H1 (cell line): ENCODE results near the gene SLC39A10. TPM values are rescaled to one million over a fixed set of nuclear protein-coding genes. Genes with fewer than 3 reads are reported as not detected.

ENCODE experiments used
- CTCF ChIA-PET: fragments of 300-600 bp; sonication (Branson Sonifier 250); formaldehyde crosslinking; loops from one replicate; lab custom pipeline; 2021; ENCODE audit not compliant: partially characterized antibody; lab: Charles Lee
- POLR2A ChIA-PET: fragments of 300-600 bp; sonication (Branson Sonifier 250); formaldehyde crosslinking; loops from one replicate; lab custom pipeline; 2021; ENCODE audit warnings: inconsistent platforms; ENCODE audit not compliant: partially characterized antibody; lab: Charles Lee
- DNase-seq, 2 experiments: peaks; one replicate each; pipeline versions ENCODE4 v3.0.0 to v3.0.0-alpha.2; 2010 to 2022; ENCODE audit warnings: low spot score in 2 of 2, low read depth in 1 of 2, mixed read lengths in 1 of 2
- FAIRE-seq: peaks from 2 replicates; lab custom pipeline; 2011; peaks lifted over from hg19 to GRCh38; lab: Jason Lieb, UNC
- H2AFZ ChIP-seq: 2 replicates; pipeline ENCODE4 v1.8.1; 2012; ENCODE audit warnings: low read length, inconsistent platforms
- H2AK5ac ChIP-seq: 2 replicates; pipeline ENCODE4 v1.6.1; 2013; ENCODE audit warnings: low read depth, low read length
- H2BK120ac ChIP-seq: replicated peaks from 2 replicates; pipeline ENCODE3; 2013; ENCODE audit warnings: low read depth, low read length, inconsistent platforms
- H2BK12ac ChIP-seq: 2 replicates; pipeline ENCODE4 v1.6.1; 2013; ENCODE audit warnings: low read depth, low read length
- H2BK15ac ChIP-seq: 2 replicates; pipeline ENCODE4 v1.6.1; 2013; ENCODE audit warnings: low read length
- H2BK20ac ChIP-seq: 2 replicates; pipeline ENCODE4 v1.6.1; 2013; ENCODE audit warnings: low read length
- H2BK5ac ChIP-seq: 2 replicates; pipeline ENCODE4 v1.6.1; 2013; ENCODE audit warnings: low read depth, low read length
- H3K14ac ChIP-seq: 2 replicates; pipeline ENCODE4 v1.6.1; 2013; ENCODE audit warnings: inconsistent platforms; ENCODE audit not compliant: insufficient read length
- H3K18ac ChIP-seq: 2 replicates; pipeline ENCODE4 v1.6.1; 2013; ENCODE audit warnings: low read length; ENCODE audit errors: extremely low read depth
- H3K23ac ChIP-seq: 2 replicates; pipeline ENCODE4 v1.6.1; 2013; ENCODE audit warnings: inconsistent platforms; ENCODE audit not compliant: insufficient read length
- H3K23me2 ChIP-seq: 2 replicates; pipeline ENCODE4 v1.6.1; 2013; ENCODE audit warnings: low read depth, low read length
- H3K27ac ChIP-seq: 2 replicates; pipeline ENCODE4 v1.6.1; 2011; ENCODE audit warnings: low read depth, low read length, inconsistent platforms
- H3K27me3 ChIP-seq, 4 experiments: replicated peaks in 1 of 4; 1 replicate in 1 of 4; 2 replicates in 3 of 4; pipeline versions ENCODE4 v1.6.1 to v1.8.1; 2011 to 2013; ENCODE audit warnings: low read length in 3 of 4, mild to moderate bottlenecking in 3 of 4, inconsistent platforms in 2 of 4, mixed read lengths in 2 of 4, moderate library complexity in 1 of 4; ENCODE audit not compliant: control insufficient read depth in 3 of 4, insufficient read depth in 3 of 4; ENCODE audit errors: extremely low read depth in 1 of 4
- H3K36me3 ChIP-seq, 4 experiments: 2 replicates each; pipeline versions ENCODE4 v1.6.1 to v1.8.1; 2011 to 2013; ENCODE audit warnings: mild to moderate bottlenecking in 4 of 4, low read length in 3 of 4, moderate library complexity in 2 of 4, control low read depth in 1 of 4, inconsistent platforms in 1 of 4; ENCODE audit not compliant: insufficient read depth in 4 of 4, control insufficient read depth in 2 of 4
- H3K4ac ChIP-seq: replicated peaks from 2 replicates; pipeline ENCODE3; 2013; ENCODE audit warnings: low read length, low read depth, mixed read lengths, inconsistent platforms; ENCODE audit not compliant: insufficient read length
- H3K4me1 ChIP-seq, 4 experiments: replicated peaks in 1 of 4; 1 replicate in 1 of 4; 2 replicates in 3 of 4; pipeline versions ENCODE4 v1.6.1 to v1.8.1; 2011 to 2013; ENCODE audit warnings: low read length in 3 of 4, inconsistent platforms in 2 of 4, mixed read lengths in 1 of 4; ENCODE audit not compliant: insufficient read depth in 4 of 4, control insufficient read depth in 3 of 4
- H3K4me2 ChIP-seq, 2 experiments: 2 replicates each; pipeline versions ENCODE4 v1.6.1 to v1.8.1; 2011 to 2013; ENCODE audit warnings: low read depth in 2 of 2, low read length in 2 of 2, control low read depth in 1 of 2, inconsistent platforms in 1 of 2, mild to moderate bottlenecking in 1 of 2; ENCODE audit not compliant: insufficient read depth in 1 of 2
- H3K4me3 ChIP-seq, 4 experiments: fragments of 200-600, 300-600 bp in 1 of 4; sonication (generic), shearing (Covaris generic), sonication (Bioruptor Twin) in 1 of 4; 2 replicates each; pipeline versions ENCODE4 v1.5.1 to v1.8.1; 2011 to 2016; ENCODE audit warnings: low read length in 4 of 4, low read depth in 3 of 4, control low read depth in 2 of 4, inconsistent platforms in 2 of 4, mild to moderate bottlenecking in 2 of 4, mixed read lengths in 1 of 4, moderate library complexity in 1 of 4; ENCODE audit not compliant: insufficient read depth in 2 of 4; ENCODE audit errors: extremely low read depth in 1 of 4
- H3K56ac ChIP-seq: replicated peaks from 2 replicates; pipeline ENCODE3; 2013; ENCODE audit warnings: low read depth, mild to moderate bottlenecking, mixed read lengths, low read length, inconsistent platforms; ENCODE audit not compliant: insufficient read length
- H3K79me1 ChIP-seq: 2 replicates; pipeline ENCODE4 v1.6.1; 2013; ENCODE audit warnings: low read depth, low read length, control low read depth
- H3K79me2 ChIP-seq, 2 experiments: 2 replicates each; pipeline versions ENCODE4 v1.6.1 to v1.8.1; 2012 to 2013; ENCODE audit warnings: low read length in 2 of 2, mild to moderate bottlenecking in 2 of 2, inconsistent platforms in 1 of 2; ENCODE audit not compliant: insufficient read depth in 2 of 2, control insufficient read depth in 1 of 2
- H3K9ac ChIP-seq, 4 experiments: replicated peaks in 1 of 4; 1 replicate in 1 of 4; 2 replicates in 3 of 4; pipeline versions ENCODE4 v1.6.1 to v1.8.1; 2011 to 2013; ENCODE audit warnings: low read depth in 3 of 4, low read length in 3 of 4, control low read depth in 2 of 4, mild to moderate bottlenecking in 2 of 4, moderate library complexity in 2 of 4, inconsistent platforms in 1 of 4; ENCODE audit errors: extremely low read depth in 1 of 4
- H3K9me3 ChIP-seq, 2 experiments: 2 replicates each; pipeline versions ENCODE4 v1.6.1 to v1.8.1; 2012 to 2013; ENCODE audit warnings: mild to moderate bottlenecking in 2 of 2, moderate library complexity in 2 of 2, control low read depth in 1 of 2, inconsistent platforms in 1 of 2, low read depth in 1 of 2, low read length in 1 of 2, mixed read lengths in 1 of 2; ENCODE audit not compliant: insufficient read depth in 2 of 2
- H4K20me1 ChIP-seq, 2 experiments: replicated peaks in 1 of 2; 2 replicates each; pipeline versions ENCODE3 to v1.8.1; 2011 to 2013; ENCODE audit warnings: inconsistent platforms in 2 of 2, low read length in 2 of 2, mild to moderate bottlenecking in 1 of 2; ENCODE audit not compliant: insufficient read depth in 2 of 2, control insufficient read depth in 1 of 2
- H4K5ac ChIP-seq: 2 replicates; pipeline ENCODE4 v1.6.1; 2013; ENCODE audit warnings: low read length, low read depth, mixed read lengths, inconsistent platforms; ENCODE audit not compliant: insufficient read length
- H4K8ac ChIP-seq: 2 replicates; pipeline ENCODE4 v1.8.0; 2013; ENCODE audit warnings: mild to moderate bottlenecking, moderate library complexity, low read length, inconsistent platforms; ENCODE audit not compliant: insufficient read depth; ENCODE audit errors: extremely low read depth
- H4K91ac ChIP-seq: replicated peaks from 2 replicates; pipeline ENCODE3; 2013; ENCODE audit warnings: low read length, mixed read lengths, inconsistent platforms; ENCODE audit not compliant: insufficient read length
- BACH1 ChIP-seq: IDR thresholded peaks from 2 replicates; pipeline ENCODE4 v1.6.1; 2012; ENCODE audit warnings: low read length, improper control_type of control experiment
- CHD2 ChIP-seq: IDR thresholded peaks from 2 replicates; pipeline ENCODE4 v1.6.1; 2012; ENCODE audit warnings: low read length, improper control_type of control experiment
- CTBP2 ChIP-seq: IDR thresholded peaks from 2 replicates; pipeline ENCODE4 v1.7.0; 2011; ENCODE audit warnings: borderline replicate concordance, mild to moderate bottlenecking, moderate library complexity, mixed read lengths, low read length; ENCODE audit not compliant: insufficient read depth, insufficient read length
- EGR1 ChIP-seq: IDR thresholded peaks from 2 replicates; pipeline ENCODE4 v1.6.1; 2011; ENCODE audit warnings: low read depth, low read length, borderline replicate concordance
- FOSL1 ChIP-seq: IDR thresholded peaks from 2 replicates; pipeline ENCODE4 v1.6.1; 2011; ENCODE audit warnings: mild to moderate bottlenecking, low read depth, low read length, moderate library complexity; ENCODE audit not compliant: insufficient read depth
- HDAC6 ChIP-seq: IDR thresholded peaks from one replicate; pipeline ENCODE4 v1.7.1; 2012; ENCODE audit warnings: low read depth, mild to moderate bottlenecking, inconsistent platforms, low read length, moderate library complexity
- PHF8 ChIP-seq: fragments of 200-600 bp; sonication (generic); conservative IDR thresholded peaks from 2 replicates; pipeline ENCODE4 v1.7.1; 2012; ENCODE audit warnings: low read depth, mild to moderate bottlenecking, inconsistent platforms, low read length, moderate library complexity
- RAD21 ChIP-seq, 2 experiments: IDR thresholded peaks in 1 of 2; conservative IDR thresholded peaks in 1 of 2; 2 replicates each; pipeline ENCODE4 v1.6.1; 2011; ENCODE audit warnings: low read depth in 2 of 2, low read length in 2 of 2, improper control_type of control experiment in 1 of 2, inconsistent platforms in 1 of 2, mild to moderate bottlenecking in 1 of 2, moderate library complexity in 1 of 2
- SAP30 ChIP-seq: fragments of 300-600 bp; sonication (generic); IDR thresholded peaks from 2 replicates; pipeline ENCODE4 v1.7.1; 2012; ENCODE audit warnings: low read length, moderate library complexity, mild to moderate bottlenecking, inconsistent platforms; ENCODE audit not compliant: insufficient read depth, insufficient replicate concordance
- SRF ChIP-seq: IDR thresholded peaks from 2 replicates; pipeline ENCODE4 v1.6.1; 2011; ENCODE audit warnings: mild to moderate bottlenecking, low read depth, low read length, moderate library complexity
- ZNF274 ChIP-seq: IDR thresholded peaks from 2 replicates; pipeline ENCODE4 v1.7.0; 2012; ENCODE audit warnings: low read length, borderline replicate concordance; ENCODE audit errors: extremely low read depth
- WGBS, 2 experiments: shearing (Covaris generic) in 1 of 2; methylation state at CpG; one replicate each; pipeline versions ENCODE4 v1.1.6 to v1.1.7; 2013 to 2015; ENCODE audit warnings: low lambda C conversion rate in 2 of 2, mixed read lengths in 2 of 2, inconsistent platforms in 1 of 2, low coverage in 1 of 2, missing lambda C conversion rate in 1 of 2; ENCODE audit not compliant: insufficient replicate concordance in 2 of 2, insufficient coverage in 1 of 2, insufficient read length in 1 of 2; ENCODE audit errors: extremely low coverage in 1 of 2, missing lambda C conversion rate in 1 of 2; 5-methylcytosine and 5-hydroxymethylcytosine counted together
- polyA plus RNA-seq, 7 experiments: library from polyadenylated mRNA; depleted of rRNA in 3 of 7; stranded (reverse) in 5 of 7; unstranded in 2 of 7; fragments of >200 nt in 5 of 7; fragments of 200-250 nt in 2 of 7; gene quantifications; 1 replicate in 5 of 7; 2 replicates in 1 of 7; 4 replicates in 1 of 7; pipeline versions ENCODE4 v1.2.1 to v1.2.3, GENCODE V29; 2011 to 2013; ENCODE audit warnings: missing spikeins in 2 of 7, mixed read lengths in 2 of 7
- total RNA-seq: library from RNA; stranded (reverse); fragmentation: NEBNext Ultra II Directional; extraction: Animal tissue kit (Norgen Biotek cat#: 25700); gene quantifications from 2 replicates; pipeline ENCODE4 v1.2.1, GENCODE V29; 2021
- TF ChIP-seq, protein P1 (sequence below): IDR thresholded peaks from 2 replicates; pipeline ENCODE4 v1.6.1; 2012; ENCODE audit warnings: inconsistent platforms

The SLC39A10 gene
- total and polyA plus RNA-seq, 2 of the 8 experiments (the other 6 are each of a cell fraction or from before 2014, with no cell fraction given): 68.1 to 234 TPM

DNA sequence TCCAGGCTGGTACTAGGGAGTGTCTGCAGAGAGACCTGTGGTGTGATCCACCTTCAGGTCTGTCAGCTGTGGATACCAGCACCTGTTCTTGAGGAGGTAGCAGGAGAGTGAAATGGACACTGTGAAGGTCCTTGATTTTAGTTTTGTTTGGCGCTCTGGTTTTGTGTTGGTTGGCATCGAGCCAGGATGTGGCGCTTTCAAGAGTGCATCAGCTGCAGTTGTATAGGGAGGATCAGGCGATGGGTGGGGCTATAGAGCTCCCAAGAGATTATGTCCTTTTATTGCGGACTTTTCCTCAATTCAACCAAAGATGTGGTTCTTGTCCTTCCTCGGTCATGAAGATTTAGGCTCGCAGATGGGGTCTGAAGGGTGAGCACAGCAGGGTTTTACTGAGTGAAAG is 37.5 kb downstream of the SLC39A10 start:
- H3K4me3 ChIP-seq: no peak overlapping the region
- H2BK15ac ChIP-seq: 0 out of 2 replicates have a peak overlapping the region, but pooled peaks have one; percentile 77
- DNase-seq (no peak), FAIRE-seq (no peak)
- peaks cover 3% of the 10 kb centered on the region; the same call in 1 of the 2 replicates for H3K79me1 ChIP-seq
- no peak overlapping the region for H3K4ac ChIP-seq
- H2BK20ac ChIP-seq: peak overlapping the region; percentile 48; the same call in 1 of the 2 replicates
- H3K9me3 ChIP-seq: no peaks in the 10 kb centered on the region
- ChIA-PET POLR2A (interaction anchor here (1.0 to 1.3 kb wide), 2 partner anchors 38 to 79 kb away, joined by 3 to 4 read pairs; partner anchors contain the start of gene SLC39A10), CTCF (interaction anchor here (0.7 to 2.1 kb wide), 3 partner anchors 13 to 280 kb away, joined by 3 to 8 read pairs (median 4); no protein-coding TSS in a partner anchor)
- peaks cover 1 to 6% (median 4%) of the 10 kb centered on the region in 4 experiments for H3K4me1 ChIP-seq
- H4K5ac ChIP-seq: no peak overlapping the region
- H2BK12ac ChIP-seq: peak overlapping the region; percentile 71; the same call in 1 of the 2 replicates
- H2BK5ac ChIP-seq: peak overlapping the region; percentile 62; the same call in 1 of the 2 replicates
- 91% methylated on average over 7 of the region's 7 CpGs; no CpG with 5 or more reads in 1 of the 2 experiments for WGBS, 2 experiments
- H2AFZ ChIP-seq: no peak overlapping the region
- no peak overlapping the region for H4K91ac ChIP-seq
- H3K27me3 ChIP-seq: no peaks in the 10 kb centered on the region
- peaks cover 0 to 100% of the 10 kb centered on the region in 2 experiments; a peak in 3 of 4 replicates for H3K79me2 ChIP-seq
- H2AK5ac ChIP-seq: peak overlapping the region; percentile 57; the same call in 1 of the 2 replicates
- H3K23ac ChIP-seq: no peak overlapping the region
- H4K8ac ChIP-seq: peak overlapping the region; percentile 28; the same call in 1 of the 2 replicates
- no peak overlapping the region for H2BK120ac ChIP-seq
- H3K4me2 ChIP-seq: 0 out of 4 replicates have a peak overlapping the region, but pooled peaks of 1 of the 2 experiments have one; percentile 41
- no peak overlapping the region for H3K56ac ChIP-seq
- H3K23me2 ChIP-seq: no peaks in the 10 kb centered on the region
- H4K20me1 ChIP-seq: peaks cover 0 to 3% of the 10 kb centered on the region in 2 experiments
- no peak overlapping the region for H3K18ac ChIP-seq
- H3K9ac ChIP-seq: no peak overlapping the region
- H3K36me3 ChIP-seq: no peaks in the 10 kb centered on the region; a peak in 1 of 8 replicates
- no peak overlapping the region for H3K14ac ChIP-seq
- H3K27ac ChIP-seq: peak overlapping the region; percentile 50
- TF ChIP-seq BACH1 (no peak), EGR1 (no peak), SAP30 (no peak), FOSL1 (no peak), RAD21 (IDR thresholded peaks at IDR 0.05 in 1 of 2, conservative IDR thresholded peaks at IDR 0.05 in 1 of 2; ENCODE audit: low read depth in 2 of 2, low read length in 2 of 2) (no peak), PHF8 (no peak), CTBP2 (no peak), SRF (no peak), ZNF274 (no peak), CHD2 (no peak), HDAC6 (no peak)
- TF ChIP-seq, protein P1, sequence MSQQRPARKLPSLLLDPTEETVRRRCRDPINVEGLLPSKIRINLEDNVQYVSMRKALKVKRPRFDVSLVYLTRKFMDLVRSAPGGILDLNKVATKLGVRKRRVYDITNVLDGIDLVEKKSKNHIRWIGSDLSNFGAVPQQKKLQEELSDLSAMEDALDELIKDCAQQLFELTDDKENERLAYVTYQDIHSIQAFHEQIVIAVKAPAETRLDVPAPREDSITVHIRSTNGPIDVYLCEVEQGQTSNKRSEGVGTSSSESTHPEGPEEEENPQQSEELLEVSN: no peak
